ENCODE data around the gene NME5. TPM values are rescaled to one million over a fixed set of nuclear protein-coding genes. Genes with fewer than 3 reads are reported as not detected.

NME5 gene
- total RNA-seq, 2 experiments from 2014 or later, result not detected

- no peak for ATAC-seq
- ChIA-PET POLR2A (no interaction called here), CTCF (interaction anchor here (0.6 to 1.4 kb wide), 7 partner anchors 8 to 297 kb away, joined by 3 to 5 read pairs (median 3); no protein-coding TSS in a partner anchor)
- H3K4me3 Mint-ChIP-seq, result no peak overlapping the region
- no peaks in the 10 kb centered on the region for H3K4me1 Mint-ChIP-seq
- DNase-seq, result no peak
- intact Hi-C loops (cut with DNase I, micrococcal nuclease), result no loop called here
- no peaks in the 10 kb centered on the region for H3K9me3 Mint-ChIP-seq (ENCODE audit: low read depth)
- peaks cover 7% of the 10 kb centered on the region for H3K27me3 Mint-ChIP-seq
- no peak overlapping the region for H3K27ac Mint-ChIP-seq
- H3K36me3 Mint-ChIP-seq (ENCODE audit: low read depth), result no peaks in the 10 kb centered on the region
Measured at GRCh38 chr5:138103319-138103637, 36.0 kb downstream of the NME5 start.

GRCh38 chr5:138102454-138103318 lies 36.5 kb downstream of the NME5 start:
- no peaks in the 10 kb centered on the region for H3K4me1 Mint-ChIP-seq
- H3K9me3 Mint-ChIP-seq (ENCODE audit: low read depth), result no peaks in the 10 kb centered on the region
- no peak for DNase-seq
- CTCF ChIA-PET, result interaction anchor here (0.6 to 1.3 kb wide), 6 partner anchors 9 to 298 kb away, joined by 3 to 4 read pairs (median 3); no protein-coding TSS in a partner anchor
- peaks cover 7% of the 10 kb centered on the region for H3K27me3 Mint-ChIP-seq
- H3K36me3 Mint-ChIP-seq (ENCODE audit: low read depth), result no peaks in the 10 kb centered on the region
- intact Hi-C loops (cut with DNase I, micrococcal nuclease), result no loop called here
- POLR2A ChIA-PET, result interaction anchor here (0.6 kb wide), 1 partner anchor 369 kb away, joined by 3 read pairs; no protein-coding TSS in a partner anchor
- H3K4me3 Mint-ChIP-seq, result no peak overlapping the region
- H3K27ac Mint-ChIP-seq, result no peak overlapping the region
- ATAC-seq, result no peak

GRCh38 chr5:138096997-138097828 lies 42.0 kb downstream of the NME5 start:
- DNase-seq, result no peak
- no peaks in the 10 kb centered on the region for H3K9me3 Mint-ChIP-seq (ENCODE audit: low read depth)
- ChIA-PET POLR2A (no interaction called here), CTCF (no interaction called here)
- intact Hi-C loops (cut with DNase I, micrococcal nuclease), result no loop called here
- no peak overlapping the region for H3K27ac Mint-ChIP-seq
- peak; percentile 42 for ATAC-seq
- H3K27me3 Mint-ChIP-seq, result peaks cover 7% of the 10 kb centered on the region
- H3K36me3 Mint-ChIP-seq (ENCODE audit: low read depth), result no peaks in the 10 kb centered on the region
- peaks cover 42% of the 10 kb centered on the region for H3K4me1 Mint-ChIP-seq
- H3K4me3 Mint-ChIP-seq, result no peak overlapping the region

GRCh38 chr5:138096363-138096762 lies 42.9 kb downstream of the NME5 start:
- DNase-seq, result no peak
- intact Hi-C loops (cut with DNase I, micrococcal nuclease), result no loop called here
- peaks cover 7% of the 10 kb centered on the region for H3K27me3 Mint-ChIP-seq
- no peaks in the 10 kb centered on the region for H3K36me3 Mint-ChIP-seq (ENCODE audit: low read depth)
- no peak for ATAC-seq
- H3K27ac Mint-ChIP-seq, result no peak overlapping the region
- peaks cover 43% of the 10 kb centered on the region for H3K4me1 Mint-ChIP-seq
- ChIA-PET POLR2A (no interaction called here), CTCF (no interaction called here)
- H3K4me3 Mint-ChIP-seq, result no peak overlapping the region
- H3K9me3 Mint-ChIP-seq (ENCODE audit: low read depth), result no peaks in the 10 kb centered on the region

- intact Hi-C loops (cut with DNase I, micrococcal nuclease), result no loop called here
- peaks cover 43% of the 10 kb centered on the region for H3K4me1 Mint-ChIP-seq
- ChIA-PET POLR2A (no interaction called here), CTCF (no interaction called here)
- no peaks in the 10 kb centered on the region for H3K9me3 Mint-ChIP-seq (ENCODE audit: low read depth)
- no peak for DNase-seq
- no peak for ATAC-seq
- no peaks in the 10 kb centered on the region for H3K36me3 Mint-ChIP-seq (ENCODE audit: low read depth)
- H3K4me3 Mint-ChIP-seq, result no peak overlapping the region
- H3K27ac Mint-ChIP-seq, result no peak overlapping the region
- peaks cover 5% of the 10 kb centered on the region for H3K27me3 Mint-ChIP-seq
Measured at GRCh38 chr5:138095100-138095907, 43.9 kb downstream of the NME5 start.

- no peaks in the 10 kb centered on the region for H3K36me3 Mint-ChIP-seq (ENCODE audit: low read depth)
- H3K4me3 Mint-ChIP-seq, result no peak overlapping the region
- no peaks in the 10 kb centered on the region for H3K27me3 Mint-ChIP-seq
- peaks cover 43% of the 10 kb centered on the region for H3K4me1 Mint-ChIP-seq
- ChIA-PET POLR2A (no interaction called here), CTCF (interaction anchor here (0.6 to 5.6 kb wide), 4 partner anchors 10 to 352 kb away, joined by 3 to 54 read pairs (median 4); no protein-coding TSS in a partner anchor)
- DNase-seq, result no peak
- no peak for ATAC-seq
- intact Hi-C loops (cut with DNase I, micrococcal nuclease), result no loop called here
- no peaks in the 10 kb centered on the region for H3K9me3 Mint-ChIP-seq (ENCODE audit: low read depth)
- no peak overlapping the region for H3K27ac Mint-ChIP-seq
Measured at GRCh38 chr5:138093036-138093435, 46.2 kb downstream of the NME5 start.

- Mint-ChIP-seq H3K27ac (no peak overlapping the region), H3K4me1 (peaks cover 43% of the 10 kb centered on the region), H3K9me3 (ENCODE audit: low read depth) (no peaks in the 10 kb centered on the region), H3K36me3 (ENCODE audit: low read depth) (no peaks in the 10 kb centered on the region), H3K27me3 (no peaks in the 10 kb centered on the region), H3K4me3 (no peak overlapping the region)
- intact Hi-C loops (cut with DNase I, micrococcal nuclease), result no loop called here
- DNase-seq, result no peak
- ATAC-seq, result no peak
- ChIA-PET POLR2A (no interaction called here), CTCF (interaction anchor here (0.6 to 5.6 kb wide), 5 partner anchors 9 to 352 kb away, joined by 3 to 54 read pairs (median 4); partner anchors contain the start of gene WNT8A)
Measured at GRCh38 chr5:138092301-138092700, 46.9 kb downstream of the NME5 start.

- intact Hi-C loops (cut with DNase I, micrococcal nuclease), result no loop called here
- H3K36me3 Mint-ChIP-seq (ENCODE audit: low read depth), result no peaks in the 10 kb centered on the region
- no peaks in the 10 kb centered on the region for H3K9me3 Mint-ChIP-seq (ENCODE audit: low read depth)
- peaks cover 36% of the 10 kb centered on the region for H3K4me1 Mint-ChIP-seq
- DNase-seq, result no peak
- no peaks in the 10 kb centered on the region for H3K27me3 Mint-ChIP-seq
- no peak for ATAC-seq
- H3K4me3 Mint-ChIP-seq, result no peak overlapping the region
- POLR2A ChIA-PET, result no interaction called here
- no peak overlapping the region for H3K27ac Mint-ChIP-seq
- CTCF ChIA-PET, result interaction anchor here (1.0 to 5.6 kb wide), 2 partner anchors 11 to 13 kb away, joined by 3 to 54 read pairs; no protein-coding TSS in a partner anchor
Measured at GRCh38 chr5:138091685-138092084, 47.5 kb downstream of the NME5 start.

- DNase-seq (no peak), ATAC-seq (no peak)
- peaks cover 2% of the 10 kb centered on the region for H3K27me3 Mint-ChIP-seq
- peaks cover 15% of the 10 kb centered on the region for H3K4me1 Mint-ChIP-seq
- POLR2A ChIA-PET, result no interaction called here
- no peak within 1 kb of the TSS for H3K4me3 Mint-ChIP-seq
- H3K27ac Mint-ChIP-seq, result no peak within 1 kb of the TSS
- H3K36me3 Mint-ChIP-seq (ENCODE audit: low read depth), result no peaks in the 10 kb centered on the region
- CTCF ChIA-PET, result interaction anchor here (0.7 to 2.7 kb wide), 5 partner anchors 9 to 50 kb away, joined by 3 to 21 read pairs (median 4); no protein-coding TSS in a partner anchor
- H3K9me3 Mint-ChIP-seq (ENCODE audit: low read depth), result no peaks in the 10 kb centered on the region
- intact Hi-C loops (cut with DNase I, micrococcal nuclease), result no loop called here
Measured at GRCh38 chr5:138083702-138084101, 55.5 kb downstream of the NME5 start, which contains the start of gene WNT8A. WNT8A (plus strand) TSS chr5:138084033; CDS start chr5:138084128, 95 bp downstream.

- no peaks in the 10 kb centered on the region for H3K9me3 Mint-ChIP-seq (ENCODE audit: low read depth)
- peaks cover 15% of the 10 kb centered on the region for H3K4me1 Mint-ChIP-seq
- H3K36me3 Mint-ChIP-seq (ENCODE audit: low read depth), result no peaks in the 10 kb centered on the region
- DNase-seq, result no peak
- intact Hi-C loops (cut with DNase I, micrococcal nuclease), result no loop called here
- POLR2A ChIA-PET, result no interaction called here
- CTCF ChIA-PET, result interaction anchor here (0.8 to 2.7 kb wide), 12 partner anchors 8 to 92 kb away, joined by 3 to 21 read pairs (median 3); partner anchors contain the start of gene NME5
- H3K27ac Mint-ChIP-seq, result no peak overlapping the region
- ATAC-seq, result no peak
- peaks cover 2% of the 10 kb centered on the region for H3K27me3 Mint-ChIP-seq
- H3K4me3 Mint-ChIP-seq, result no peak overlapping the region
Measured at GRCh38 chr5:138082033-138082432, 57.2 kb downstream of the NME5 start.

Data from activated CD4-positive, alpha-beta T cell treated with anti-CD3 and anti-CD28 coated beads for 36 hours (primary cell).